ENCODE data around the gene CARD19. TPM values are rescaled to one million over a fixed set of nuclear protein-coding genes. Genes with fewer than 3 reads are reported as not detected.

CARD19 gene
- 56.8 and 59.7 TPM in 2 replicates for total RNA-seq

GRCh38 chr9:93096131-93096802 is at the start of gene CARD19:
Gene CARD19, plus strand, starts transcription at chr9:93096217. Its CDS starts 129 bp downstream, at chr9:93096346.

GRCh38 chr9:93058355-93059010 is 37.5 kb upstream of the CARD19 start, which contains the start of gene SUSD3:
Gene SUSD3, plus strand, starts transcription at chr9:93058701. Its CDS starts 42 bp downstream, at chr9:93058743.

GRCh38 chr9:93134015-93134739 is 38.2 kb downstream of the CARD19 start, which contains the start of gene NINJ1:
Gene NINJ1, minus strand, starts transcription at chr9:93134251. Its CDS starts 34 bp downstream, at chr9:93134217.

Other genes starting within 250 kb of the CARD19 start
- gene ZNF484, start 218.2 kb upstream of the CARD19 start, total RNA-seq, result 7.5 and 7.7 TPM in 2 replicates
- not detected in 2 replicates for gene FGD3, start 148.7 kb upstream of the CARD19 start, total RNA-seq
- gene SUSD3, start 37.5 kb upstream of the CARD19 start, total RNA-seq, result 1.9 and 2.1 TPM in 2 replicates
- 25.8 and 31.6 TPM in 2 replicates for gene NINJ1, start 38.0 kb downstream of the CARD19 start, total RNA-seq
- not detected in 2 replicates for gene WNK2, start 87.9 kb downstream of the CARD19 start, total RNA-seq

All from cardiac ventricle fibroblast (primary cell).